Progenitor cell of endocrine pancreas (in vitro differentiated cells): ENCODE data around the gene CCND1. TPM values are rescaled to one million over a fixed set of nuclear protein-coding genes. Genes with fewer than 3 reads are reported as not detected.

Experiments
- DNase-seq: peaks from one replicate; pipeline ENCODE4 v3.0.0; 2021; ENCODE audit warnings: low spot score; ENCODE audit not compliant: unreplicated experiment
- H3K27ac Mint-ChIP-seq: 2 replicates; pipeline ENCODE4 v1.8.0; 2021; ENCODE audit warnings: mild to moderate bottlenecking, moderate library complexity, mixed read lengths
- H3K27me3 Mint-ChIP-seq: 2 replicates; pipeline ENCODE4 v1.8.0; 2021; ENCODE audit warnings: mixed read lengths
- H3K36me3 Mint-ChIP-seq: 2 replicates; pipeline ENCODE4 v1.8.0; 2022; ENCODE audit warnings: mixed read lengths; ENCODE audit not compliant: insufficient read depth
- H3K4me1 Mint-ChIP-seq: 2 replicates; pipeline ENCODE4 v1.8.0; 2021; ENCODE audit warnings: low read depth, mixed read lengths
- H3K4me3 Mint-ChIP-seq: 2 replicates; pipeline ENCODE4 v1.8.0; 2021; ENCODE audit warnings: low read depth, mild to moderate bottlenecking, moderate library complexity, mixed read lengths
- H3K9me3 Mint-ChIP-seq: 2 replicates; pipeline ENCODE4 v1.8.0; 2021; ENCODE audit warnings: low read depth, mixed read lengths
- CTCF ChIP-seq: fragments of 200-600 bp; sonication (generic); IDR thresholded peaks from one replicate; pipeline ENCODE4 v1.5.0; 2021; ENCODE audit warnings: antibody characterized with exemption, mild to moderate bottlenecking; ENCODE audit not compliant: unreplicated experiment
- total RNA-seq: library from RNA; stranded (reverse); gene quantifications from 2 replicates; pipeline ENCODE4 v1.2.1, GENCODE V29; 2021

CCND1 gene
- total RNA-seq, 1 donor from 2014 or later = 437 TPM

GRCh38 chr11:69657911-69658625 is 17.1 kb downstream of the CCND1 start:
- peaks cover 6% of the 10 kb centered on the region for H3K36me3 Mint-ChIP-seq
- H3K27ac Mint-ChIP-seq = peak overlapping the region; percentile 73
- H3K27me3 Mint-ChIP-seq = no peaks in the 10 kb centered on the region
- DNase-seq = no peak
- H3K9me3 Mint-ChIP-seq = no peaks in the 10 kb centered on the region
- no peak overlapping the region for H3K4me3 Mint-ChIP-seq
- no peak for TF ChIP-seq CTCF
- H3K4me1 Mint-ChIP-seq = peaks cover 14% of the 10 kb centered on the region

GRCh38 chr11:69658626-69659450 is 17.9 kb downstream of the CCND1 start:
- no peak for DNase-seq
- Mint-ChIP-seq H3K27me3 (no peaks in the 10 kb centered on the region), H3K4me3 (no peak overlapping the region), H3K27ac (no peak overlapping the region), H3K4me1 (peaks cover 14% of the 10 kb centered on the region), H3K9me3 (no peaks in the 10 kb centered on the region), H3K36me3 (peaks cover 2% of the 10 kb centered on the region)
- TF ChIP-seq CTCF = no peak

GRCh38 chr11:69659591-69659990 is 18.6 kb downstream of the CCND1 start:
- Mint-ChIP-seq H3K27ac (no peak overlapping the region), H3K4me3 (no peak overlapping the region), H3K36me3 (no peaks in the 10 kb centered on the region), H3K9me3 (no peaks in the 10 kb centered on the region), H3K27me3 (no peaks in the 10 kb centered on the region), H3K4me1 (peaks cover 13% of the 10 kb centered on the region)
- TF ChIP-seq CTCF = no peak
- DNase-seq = no peak

- no peak for TF ChIP-seq CTCF
- Mint-ChIP-seq H3K36me3 (no peaks in the 10 kb centered on the region), H3K27ac (no peak overlapping the region), H3K4me3 (no peak overlapping the region), H3K4me1 (peaks cover 9% of the 10 kb centered on the region), H3K27me3 (no peaks in the 10 kb centered on the region), H3K9me3 (no peaks in the 10 kb centered on the region)
- no peak for DNase-seq
These were observed 19.1 kb downstream of the CCND1 start for GRCh38 chr11:69660001-69660500.

- Mint-ChIP-seq H3K27me3 (no peaks in the 10 kb centered on the region), H3K4me1 (peaks cover 9% of the 10 kb centered on the region), H3K36me3 (peaks cover 2% of the 10 kb centered on the region), H3K4me3 (no peak overlapping the region), H3K9me3 (no peaks in the 10 kb centered on the region), H3K27ac (no peak overlapping the region)
- TF ChIP-seq CTCF = no peak
- no peak for DNase-seq
These were observed 20.4 kb downstream of the CCND1 start for GRCh38 chr11:69661413-69661715.
